Endodermal cell (in vitro differentiated cells): ENCODE data around the gene TNFRSF1A. TPM values are rescaled to one million over a fixed set of nuclear protein-coding genes. Genes with fewer than 3 reads are reported as not detected.

Experiments
- DNase-seq: peaks from one replicate; pipeline ENCODE4 v3.0.0-alpha.2; 2017
- H3K27ac ChIP-seq: 2 replicates; pipeline ENCODE4 v1.5.1; 2013; ENCODE audit warnings: mild to moderate bottlenecking, low read depth, low read length, moderate library complexity
- H3K27me3 ChIP-seq: 2 replicates; pipeline ENCODE4 v1.6.1; 2013; ENCODE audit warnings: mild to moderate bottlenecking, low read length, moderate library complexity; ENCODE audit not compliant: insufficient read depth, control insufficient read depth, poor library complexity, severe bottlenecking
- H3K36me3 ChIP-seq: 2 replicates; pipeline ENCODE4 v1.7.0; 2013; ENCODE audit warnings: mild to moderate bottlenecking, low read length, moderate library complexity; ENCODE audit not compliant: control insufficient read depth, insufficient read depth
- H3K4me1 ChIP-seq: one replicate; pipeline ENCODE4 v1.7.0; 2013; ENCODE audit warnings: low read length; ENCODE audit not compliant: control insufficient read depth, insufficient read depth
- H3K4me3 ChIP-seq: 2 replicates; pipeline ENCODE4 v1.5.1; 2013; ENCODE audit warnings: mild to moderate bottlenecking, low read length, moderate library complexity
- H3K9ac ChIP-seq: 2 replicates; pipeline ENCODE4 v1.6.1; 2013; ENCODE audit warnings: mild to moderate bottlenecking, low read length, moderate library complexity; ENCODE audit not compliant: poor library complexity, severe bottlenecking; ENCODE audit errors: extremely low read depth
- H3K9me3 ChIP-seq: 2 replicates; pipeline ENCODE4 v1.6.1; 2013; ENCODE audit warnings: mild to moderate bottlenecking, low read length, moderate library complexity; ENCODE audit not compliant: control insufficient read depth
- H3K27ac Mint-ChIP-seq: 2 replicates; pipeline ENCODE4 v1.8.0; 2020; ENCODE audit warnings: mixed read lengths
- H3K27me3 Mint-ChIP-seq: 2 replicates; pipeline ENCODE4 v1.8.0; 2021; ENCODE audit warnings: mild to moderate bottlenecking, mixed read lengths; ENCODE audit not compliant: insufficient read depth
- H3K36me3 Mint-ChIP-seq: 2 replicates; pipeline ENCODE4 v1.8.0; 2020; ENCODE audit warnings: low read depth, mixed read lengths
- H3K4me1 Mint-ChIP-seq: 2 replicates; pipeline ENCODE4 v1.8.0; 2020; ENCODE audit warnings: mixed read lengths
- H3K4me3 Mint-ChIP-seq: 2 replicates; pipeline ENCODE4 v1.8.0; 2020; ENCODE audit warnings: mild to moderate bottlenecking, moderate library complexity, mixed read lengths
- H3K9me3 Mint-ChIP-seq: 2 replicates; pipeline ENCODE4 v1.8.0; 2020; ENCODE audit warnings: mild to moderate bottlenecking, mixed read lengths
- CTCF ChIP-seq: fragments of 200-600 bp; sonication (generic); conservative IDR thresholded peaks from 2 replicates; pipeline ENCODE4 v1.5.0; 2021; ENCODE audit warnings: antibody characterized with exemption, mild to moderate bottlenecking
- WGBS, 2 experiments: methylation state at CpG; one replicate each; pipeline versions ENCODE4 v1.1.5 to v1.1.7; 2013; ENCODE audit warnings: missing lambda C conversion rate in 2 of 2, mixed read lengths in 1 of 2; ENCODE audit not compliant: insufficient coverage in 1 of 2, insufficient read length in 1 of 2; 5-methylcytosine and 5-hydroxymethylcytosine counted together
- total RNA-seq, 2 donors: library from RNA; stranded (reverse); fragmentation: NEBNext Ultra II Directional in 1 of 2; extraction: Animal tissue kit (Norgen Biotek cat#: 25700) in 1 of 2; gene quantifications; 2 replicates in 1 of 2; 3 replicates in 1 of 2; pipeline ENCODE4 v1.2.1, GENCODE V29; 2021

The TNFRSF1A gene
- total RNA-seq, 2 donors from 2014 or later = 43.2 to 86.2 TPM

DNA sequence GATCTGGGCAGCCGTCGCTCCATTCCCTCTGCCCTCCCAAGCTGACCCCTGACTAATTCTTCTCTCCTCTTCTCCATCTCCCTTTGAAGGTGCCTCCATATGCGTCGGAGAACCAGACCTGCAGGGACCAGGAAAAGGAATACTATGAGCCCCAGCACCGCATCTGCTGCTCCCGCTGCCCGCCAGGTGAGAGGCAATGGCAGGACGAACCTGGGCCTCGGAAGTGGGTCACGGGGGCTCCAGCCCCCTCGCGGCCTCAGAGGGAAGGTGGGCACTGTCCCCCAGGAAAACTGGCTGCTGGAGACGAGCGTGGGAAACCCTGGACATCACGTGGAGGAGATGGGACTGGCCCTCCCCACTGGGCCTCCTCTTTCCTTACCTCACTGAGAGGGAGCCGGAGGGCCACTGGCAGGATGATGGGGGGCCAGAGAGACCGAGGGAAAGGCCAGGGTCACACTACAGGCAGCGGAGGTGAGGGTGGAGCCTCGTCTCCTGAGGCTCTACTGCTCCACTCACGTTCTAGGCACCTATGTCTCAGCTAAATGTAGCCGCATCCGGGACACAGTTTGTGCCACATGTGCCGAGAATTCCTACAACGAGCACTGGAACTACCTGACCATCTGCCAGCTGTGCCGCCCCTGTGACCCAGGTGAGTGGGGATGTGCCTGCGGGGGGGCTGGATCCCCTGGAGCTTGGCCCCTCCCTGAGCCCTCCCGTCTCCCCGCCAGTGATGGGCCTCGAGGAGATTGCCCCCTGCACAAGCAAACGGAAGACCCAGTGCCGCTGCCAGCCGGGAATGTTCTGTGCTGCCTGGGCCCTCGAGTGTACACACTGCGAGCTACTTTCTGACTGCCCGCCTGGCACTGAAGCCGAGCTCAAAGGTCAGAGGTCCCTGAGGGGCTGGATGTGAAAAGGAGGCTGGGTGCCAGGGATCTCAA lies 42.9 kb upstream of the TNFRSF1A start:
- Histone ChIP-seq H3K9ac (no peak overlapping the region), H3K4me3 (no peak overlapping the region), H3K36me3 (no peaks in the 10 kb centered on the region), H3K9me3 (no peaks in the 10 kb centered on the region), H3K4me1 (peaks cover 4% of the 10 kb centered on the region), H3K27me3 (peaks cover 12% of the 10 kb centered on the region), H3K27ac (no peak overlapping the region)
- Mint-ChIP-seq H3K36me3 (peaks cover 2% of the 10 kb centered on the region), H3K9me3 (no peaks in the 10 kb centered on the region), H3K27me3 (peaks cover 32% of the 10 kb centered on the region), H3K27ac (no peak overlapping the region), H3K4me1 (peaks cover 36% of the 10 kb centered on the region), H3K4me3 (no peak overlapping the region)
- peak; percentile 54 for DNase-seq
- WGBS, 2 experiments = 92 to 93% methylated on average over 27 to 35 of the region's 36 CpGs
- no peak for TF ChIP-seq CTCF

GRCh38 chr12:6383572-6384498 lies 42.0 kb upstream of the TNFRSF1A start, which contains the start of gene LTBR:
Gene LTBR, plus strand, starts transcription at chr12:6384162. Its CDS starts 197 bp downstream, at chr12:6384359.
- H3K4me1 ChIP-seq = peaks cover 4% of the 10 kb centered on the region
- no peak within 1 kb of the TSS for H3K4me3 ChIP-seq
- H3K27ac ChIP-seq = no peak within 1 kb of the TSS
- H3K36me3 ChIP-seq = no peaks in the 10 kb centered on the region
- Mint-ChIP-seq H3K4me1 (peaks cover 40% of the 10 kb centered on the region), H3K36me3 (peaks cover 2% of the 10 kb centered on the region), H3K27ac (no peak within 1 kb of the TSS), H3K9me3 (no peaks in the 10 kb centered on the region), H3K27me3 (peaks cover 32% of the 10 kb centered on the region), H3K4me3 (peak within 1 kb of the TSS; percentile 11)
- WGBS, 2 experiments = 72 to 75% methylated on average over 35 to 59 of the region's 62 CpGs
- H3K9ac ChIP-seq = no peak within 1 kb of the TSS
- no peak for TF ChIP-seq CTCF
- H3K27me3 ChIP-seq = peaks cover 12% of the 10 kb centered on the region
- peak; percentile 92 for DNase-seq
- H3K9me3 ChIP-seq = no peaks in the 10 kb centered on the region

GRCh38 chr12:6382982-6383381 lies 41.1 kb upstream of the TNFRSF1A start:
- Histone ChIP-seq H3K4me3 (no peak overlapping the region), H3K27ac (no peak overlapping the region), H3K27me3 (peaks cover 12% of the 10 kb centered on the region), H3K9ac (no peak overlapping the region), H3K4me1 (peaks cover 4% of the 10 kb centered on the region), H3K36me3 (no peaks in the 10 kb centered on the region), H3K9me3 (no peaks in the 10 kb centered on the region)
- no peak for DNase-seq
- peaks cover 41% of the 10 kb centered on the region for H3K4me1 Mint-ChIP-seq
- H3K9me3 Mint-ChIP-seq = no peaks in the 10 kb centered on the region
- 93 to 100% methylated on average over 2 to 6 of the region's 6 CpGs for WGBS, 2 experiments
- H3K4me3 Mint-ChIP-seq = peak overlapping the region; percentile 11
- H3K27ac Mint-ChIP-seq = no peak overlapping the region
- H3K27me3 Mint-ChIP-seq = peaks cover 32% of the 10 kb centered on the region
- peaks cover 2% of the 10 kb centered on the region for H3K36me3 Mint-ChIP-seq
- no peak for TF ChIP-seq CTCF
